Skin of body (tissue), 2 donors: Measurements from ENCODE around the gene BEND5. TPM values are rescaled to one million over a fixed set of nuclear protein-coding genes. Genes with fewer than 3 reads are reported as not detected.

ENCODE experiments used
- DNase-seq: peaks from one replicate; lab custom pipeline; 2025; lab: John Stamatoyannopoulos, UW
- total RNA-seq: library from RNA; depleted of rRNA; stranded (reverse); fragments of >200 nt; gene quantifications from one replicate; pipeline ENCODE4 v1.2.3, GENCODE V29; 2014

The BEND5 gene
- total RNA-seq, 1 donor from 2014 or later, result 12.5 TPM

GRCh38 chr1:48681476-48682305 lies 95.0 kb downstream of the BEND5 start:
- DNase-seq, result no peak

- no peak for DNase-seq
Observed at GRCh38 chr1:48680411-48681035, 96.2 kb downstream of the BEND5 start.

GRCh38 chr1:48679859-48680258 lies 96.8 kb downstream of the BEND5 start:
- DNase-seq, result no peak

- DNase-seq, result no peak
Observed at GRCh38 chr1:48678710-48679505, 97.8 kb downstream of the BEND5 start.
